Measurements from ENCODE around the gene TUBA4B. TPM values are rescaled to one million over a fixed set of nuclear protein-coding genes. Genes with fewer than 3 reads are reported as not detected.

TUBA4B gene
- total RNA-seq, 3 donors from 2014 or later (not counting 1 experiment from before 2014, with no cell fraction given), result not detected

DNA sequence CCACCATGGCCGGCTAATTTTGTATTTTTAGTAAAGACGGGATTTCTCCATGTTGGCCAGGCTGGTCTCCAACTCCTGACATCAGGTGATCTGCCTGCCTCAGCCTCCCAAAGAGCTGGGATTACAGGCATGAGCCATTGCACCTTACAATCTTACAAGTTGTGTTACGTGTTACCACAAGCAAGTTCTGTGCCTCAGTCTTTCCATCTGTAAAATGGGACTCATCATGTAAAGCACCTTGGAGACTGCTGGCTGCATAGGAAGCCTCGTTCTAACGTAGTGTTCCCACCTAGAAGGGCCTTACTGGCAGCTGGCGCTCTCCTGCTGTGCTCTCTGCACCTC is 36.1 kb downstream of the TUBA4B start:
- no peak for ATAC-seq
- H3K27me3 ChIP-seq (ENCODE audit: control insufficient read depth, insufficient read depth, low read length), result no peaks in the 10 kb centered on the region
- TF ChIP-seq, protein P1, sequence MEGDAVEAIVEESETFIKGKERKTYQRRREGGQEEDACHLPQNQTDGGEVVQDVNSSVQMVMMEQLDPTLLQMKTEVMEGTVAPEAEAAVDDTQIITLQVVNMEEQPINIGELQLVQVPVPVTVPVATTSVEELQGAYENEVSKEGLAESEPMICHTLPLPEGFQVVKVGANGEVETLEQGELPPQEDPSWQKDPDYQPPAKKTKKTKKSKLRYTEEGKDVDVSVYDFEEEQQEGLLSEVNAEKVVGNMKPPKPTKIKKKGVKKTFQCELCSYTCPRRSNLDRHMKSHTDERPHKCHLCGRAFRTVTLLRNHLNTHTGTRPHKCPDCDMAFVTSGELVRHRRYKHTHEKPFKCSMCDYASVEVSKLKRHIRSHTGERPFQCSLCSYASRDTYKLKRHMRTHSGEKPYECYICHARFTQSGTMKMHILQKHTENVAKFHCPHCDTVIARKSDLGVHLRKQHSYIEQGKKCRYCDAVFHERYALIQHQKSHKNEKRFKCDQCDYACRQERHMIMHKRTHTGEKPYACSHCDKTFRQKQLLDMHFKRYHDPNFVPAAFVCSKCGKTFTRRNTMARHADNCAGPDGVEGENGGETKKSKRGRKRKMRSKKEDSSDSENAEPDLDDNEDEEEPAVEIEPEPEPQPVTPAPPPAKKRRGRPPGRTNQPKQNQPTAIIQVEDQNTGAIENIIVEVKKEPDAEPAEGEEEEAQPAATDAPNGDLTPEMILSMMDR (IDR thresholded peaks at IDR 0.05), result no peak
- intact Hi-C loops (cut with micrococcal nuclease), result no loop called here
- H3K9me3 Mint-ChIP-seq, result no peaks in the 10 kb centered on the region
- H3K27me3 Mint-ChIP-seq (ENCODE audit: low read depth in 2 of 2), result no peaks in the 10 kb centered on the region
- no peaks in the 10 kb centered on the region for H3K36me3 Mint-ChIP-seq
- H3K4me1 Mint-ChIP-seq, result peaks cover 3 to 8% of the 10 kb centered on the region in 2 donors
- no peak overlapping the region for H3K4me3 ChIP-seq (ENCODE audit: low read length)
- 88% methylated on average over 6 of the region's 6 CpGs for WGBS (ENCODE audit: insufficient coverage)
- peaks cover 20% of the 10 kb centered on the region for H3K36me3 ChIP-seq (ENCODE audit: control insufficient read depth, insufficient read depth, low read length)
- no peak overlapping the region for H3K4me3 Mint-ChIP-seq
- DNase-seq, result no peak
- no peak overlapping the region for H3K27ac ChIP-seq (ENCODE audit: low read length)
- no peaks in the 10 kb centered on the region for H3K4me1 ChIP-seq (ENCODE audit: control insufficient read depth, insufficient read depth, low read length)
- H3K9me3 ChIP-seq (ENCODE audit: control insufficient read depth, insufficient read depth, low read length), result no peaks in the 10 kb centered on the region
- H3K27ac Mint-ChIP-seq, result no peak overlapping the region

- no peak overlapping the region for H3K27ac ChIP-seq (ENCODE audit: low read length)
- 84% methylated on average over 16 of the region's 16 CpGs for WGBS (ENCODE audit: insufficient coverage)
- H3K4me3 ChIP-seq (ENCODE audit: low read length), result no peak overlapping the region
- ATAC-seq (no peak), DNase-seq (no peak)
- Mint-ChIP-seq H3K9me3 (no peaks in the 10 kb centered on the region), H3K27me3 (ENCODE audit: low read depth in 2 of 2) (no peaks in the 10 kb centered on the region), H3K36me3 (no peaks in the 10 kb centered on the region), H3K4me3 (no peak overlapping the region), H3K4me1 (peaks cover 6 to 13% of the 10 kb centered on the region in 2 donors), H3K27ac (no peak overlapping the region)
- intact Hi-C loops (cut with micrococcal nuclease), result no loop called here
- H3K4me1 ChIP-seq (ENCODE audit: control insufficient read depth, insufficient read depth, low read length), result peaks cover 5% of the 10 kb centered on the region
- H3K27me3 ChIP-seq (ENCODE audit: control insufficient read depth, insufficient read depth, low read length), result no peaks in the 10 kb centered on the region
- peaks cover 15% of the 10 kb centered on the region for H3K36me3 ChIP-seq (ENCODE audit: control insufficient read depth, insufficient read depth, low read length)
- TF ChIP-seq, protein P1 (IDR thresholded peaks at IDR 0.05), result no peak
- no peaks in the 10 kb centered on the region for H3K9me3 ChIP-seq (ENCODE audit: control insufficient read depth, insufficient read depth, low read length)
Observed at GRCh38 chr2:219289537-219290361, 36.7 kb downstream of the TUBA4B start.

- DNase-seq (no peak), ATAC-seq (no peak)
- peaks cover 6 to 17% of the 10 kb centered on the region in 2 donors for H3K4me1 Mint-ChIP-seq
- H3K27ac Mint-ChIP-seq, result peak overlapping the region in 1 of 2 donors; percentile 31
- no peak overlapping the region for H3K27ac ChIP-seq (ENCODE audit: low read length)
- no peaks in the 10 kb centered on the region for H3K27me3 ChIP-seq (ENCODE audit: control insufficient read depth, insufficient read depth, low read length)
- H3K4me1 ChIP-seq (ENCODE audit: control insufficient read depth, insufficient read depth, low read length), result peaks cover 10% of the 10 kb centered on the region
- no peaks in the 10 kb centered on the region for H3K9me3 Mint-ChIP-seq
- no peaks in the 10 kb centered on the region for H3K36me3 Mint-ChIP-seq
- no peaks in the 10 kb centered on the region for H3K9me3 ChIP-seq (ENCODE audit: control insufficient read depth, insufficient read depth, low read length)
- TF ChIP-seq, protein P1 (IDR thresholded peaks at IDR 0.05), result no peak
- H3K36me3 ChIP-seq (ENCODE audit: control insufficient read depth, insufficient read depth, low read length), result peaks cover 8% of the 10 kb centered on the region
- H3K4me3 ChIP-seq (ENCODE audit: low read length), result no peak overlapping the region
- no peak overlapping the region for H3K4me3 Mint-ChIP-seq
- intact Hi-C loops (cut with micrococcal nuclease), result no loop called here
- 91% methylated on average over 16 of the region's 16 CpGs for WGBS (ENCODE audit: insufficient coverage)
- H3K27me3 Mint-ChIP-seq (ENCODE audit: low read depth in 2 of 2), result no peaks in the 10 kb centered on the region
Observed at GRCh38 chr2:219290381-219291171, 37.5 kb downstream of the TUBA4B start.
